Stimulated activated memory B cell treated with anti-CD40 and anti-IgM and Interleukin-4, amounts not matched to agents 10 μg/mL and 1 μg/mL and 100 μg/mL, for 72 hours (primary cell): ENCODE results near the gene DGUOK.

Source experiments
- ATAC-seq: fragments of 150-1000 bp; cut with Tn5 transposase; 2 replicates; pipeline ENCODE4 v1.10.0; 2021
- H3K27ac Mint-ChIP-seq: one replicate; pipeline ENCODE4 v1.8.0; 2022; ENCODE audit warnings: mild to moderate bottlenecking, mixed read lengths
- H3K27me3 Mint-ChIP-seq: one replicate; pipeline ENCODE4 v1.8.0; 2022; ENCODE audit warnings: mixed read lengths
- H3K36me3 Mint-ChIP-seq: one replicate; pipeline ENCODE4 v1.8.0; 2022; ENCODE audit warnings: mixed read lengths
- H3K4me1 Mint-ChIP-seq: one replicate; pipeline ENCODE4 v1.8.0; 2022; ENCODE audit warnings: mixed read lengths
- H3K4me3 Mint-ChIP-seq: one replicate; pipeline ENCODE4 v1.8.0; 2022; ENCODE audit warnings: mild to moderate bottlenecking, moderate library complexity, mixed read lengths
- H3K9me3 Mint-ChIP-seq: one replicate; pipeline ENCODE4 v1.8.0; 2022; ENCODE audit warnings: mixed read lengths

The DGUOK gene

DNA sequence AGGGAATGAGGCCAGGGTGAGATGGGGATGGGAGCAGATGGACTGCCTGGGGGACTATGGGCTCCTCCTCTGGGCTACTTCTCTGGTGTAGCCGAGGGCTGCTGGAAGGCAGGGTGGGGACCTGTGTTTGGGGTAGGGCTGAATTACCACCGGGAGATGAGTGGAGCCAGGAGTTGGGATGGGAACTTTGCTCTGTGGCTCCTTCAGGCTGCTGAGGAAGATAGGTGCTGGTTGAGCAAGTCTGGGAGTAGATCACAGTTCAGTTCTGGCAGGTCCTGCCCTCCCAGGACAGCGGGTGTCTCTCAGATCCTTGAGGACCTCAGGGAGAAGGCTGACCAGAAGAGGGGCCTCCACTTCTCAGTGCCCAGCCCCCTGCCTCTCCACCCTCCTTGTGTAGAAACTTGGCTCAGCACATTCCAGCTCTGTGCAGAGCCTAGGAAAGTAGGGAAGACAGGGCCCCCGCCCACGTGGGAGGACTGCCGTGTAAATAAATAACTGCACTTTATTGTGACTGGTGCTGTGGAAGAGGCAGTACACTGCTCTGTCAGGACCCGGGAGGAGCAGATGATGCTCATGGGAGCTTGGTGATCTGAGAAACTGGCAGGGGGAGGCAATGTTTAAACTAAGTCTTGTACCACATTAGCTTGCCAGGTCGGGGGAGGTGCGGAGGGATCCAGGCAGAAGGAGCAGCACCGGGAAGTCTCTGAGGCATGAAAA is 73.4 kb downstream of the DGUOK start:
- ATAC-seq, result no peak
- Mint-ChIP-seq H3K27ac (peak overlapping the region; percentile 79), H3K36me3 (peaks cover 19% of the 10 kb centered on the region), H3K4me1 (peaks cover 89% of the 10 kb centered on the region), H3K4me3 (no peak overlapping the region), H3K9me3 (no peaks in the 10 kb centered on the region), H3K27me3 (no peaks in the 10 kb centered on the region)

DNA sequence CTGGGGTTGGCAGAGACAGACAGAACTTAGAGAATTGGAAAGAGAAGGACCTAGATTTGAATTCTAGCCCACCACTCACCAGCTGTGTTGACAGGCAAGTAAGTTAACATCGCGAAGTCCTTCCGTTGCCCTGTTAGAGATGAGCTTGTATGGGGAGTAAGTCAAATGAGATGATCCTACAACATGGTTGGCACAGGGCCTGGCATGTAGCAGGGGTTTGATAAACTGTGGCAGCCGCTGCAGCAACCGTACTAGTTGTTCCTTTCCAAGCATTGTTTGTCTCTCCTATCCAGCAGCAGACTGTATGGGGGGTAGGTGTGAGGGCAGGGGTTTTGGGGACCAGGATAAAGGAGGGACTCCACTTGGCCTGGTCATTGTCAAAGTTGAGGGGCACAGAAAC is 74.0 kb downstream of the DGUOK start:
- H3K27me3 Mint-ChIP-seq, result no peaks in the 10 kb centered on the region
- peaks cover 24% of the 10 kb centered on the region for H3K36me3 Mint-ChIP-seq
- no peaks in the 10 kb centered on the region for H3K9me3 Mint-ChIP-seq
- H3K4me3 Mint-ChIP-seq, result no peak overlapping the region
- no peak for ATAC-seq
- H3K4me1 Mint-ChIP-seq, result peaks cover 90% of the 10 kb centered on the region
- H3K27ac Mint-ChIP-seq, result peak overlapping the region; percentile 79

DNA sequence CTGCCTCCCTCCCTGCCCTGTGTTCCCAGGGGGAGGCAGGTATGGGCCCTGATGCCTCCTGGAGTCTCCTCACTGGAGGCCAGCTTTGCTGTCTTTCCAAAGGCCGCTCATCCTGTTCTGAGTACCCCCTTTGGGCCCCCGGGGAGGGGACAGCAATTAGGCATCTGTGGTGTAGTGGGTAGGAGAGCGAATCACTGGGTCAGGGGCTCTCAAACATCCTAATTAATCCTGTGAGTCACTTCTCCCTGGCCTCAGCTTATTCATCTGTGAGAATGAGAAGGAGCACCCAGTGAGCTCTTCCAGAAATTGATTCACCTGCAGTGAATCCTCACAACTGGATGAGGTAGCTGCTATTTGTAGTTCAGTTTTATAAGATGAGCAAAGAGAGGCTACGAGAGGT is 74.4 kb downstream of the DGUOK start:
- Mint-ChIP-seq H3K4me1 (peaks cover 92% of the 10 kb centered on the region), H3K36me3 (peaks cover 24% of the 10 kb centered on the region), H3K9me3 (no peaks in the 10 kb centered on the region), H3K27me3 (no peaks in the 10 kb centered on the region), H3K27ac (peak overlapping the region; percentile 79), H3K4me3 (peak overlapping the region; percentile 79)
- no peak for ATAC-seq

DNA sequence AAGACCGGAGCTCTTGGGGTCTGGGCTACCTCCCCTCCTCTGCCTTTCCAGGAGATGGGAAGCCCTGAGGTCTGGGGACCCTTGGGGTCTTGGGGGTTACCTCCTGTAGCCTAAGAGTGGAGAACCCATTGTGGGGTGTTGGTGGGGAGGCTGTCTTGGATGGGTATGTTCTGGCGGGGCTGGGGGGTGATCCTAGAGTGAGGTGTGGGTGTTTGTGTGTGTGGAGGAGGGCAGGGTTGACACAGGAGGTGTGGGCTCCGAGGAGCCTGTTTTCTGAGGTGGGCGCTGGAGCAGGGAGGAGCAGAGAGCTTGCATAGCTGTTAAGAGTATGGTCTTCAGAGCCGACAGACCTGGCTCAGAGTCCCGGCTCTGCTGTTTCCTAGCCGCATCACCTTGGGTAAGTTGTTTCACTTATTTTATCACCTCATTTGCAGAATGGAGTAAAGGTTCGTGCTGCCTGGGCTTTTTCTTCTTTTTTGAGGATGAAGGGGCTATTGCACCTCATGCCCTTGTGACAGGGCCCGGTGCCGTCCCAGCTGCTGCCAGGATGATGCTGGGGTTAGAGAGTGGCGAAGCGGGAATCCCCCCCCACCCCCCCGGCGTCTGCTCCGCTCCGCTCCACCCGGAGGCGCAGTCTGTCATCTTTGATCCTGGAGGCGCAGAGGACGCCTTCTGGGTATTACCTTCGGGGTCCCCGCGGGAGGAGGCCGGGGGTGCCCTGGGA is 75.3 kb downstream of the DGUOK start:
- Mint-ChIP-seq H3K36me3 (peaks cover 25% of the 10 kb centered on the region), H3K27ac (peak overlapping the region; percentile 79), H3K9me3 (no peaks in the 10 kb centered on the region), H3K4me3 (peak overlapping the region; percentile 79), H3K27me3 (no peaks in the 10 kb centered on the region), H3K4me1 (peaks cover 90% of the 10 kb centered on the region)
- peak; percentile 71 for ATAC-seq

DNA sequence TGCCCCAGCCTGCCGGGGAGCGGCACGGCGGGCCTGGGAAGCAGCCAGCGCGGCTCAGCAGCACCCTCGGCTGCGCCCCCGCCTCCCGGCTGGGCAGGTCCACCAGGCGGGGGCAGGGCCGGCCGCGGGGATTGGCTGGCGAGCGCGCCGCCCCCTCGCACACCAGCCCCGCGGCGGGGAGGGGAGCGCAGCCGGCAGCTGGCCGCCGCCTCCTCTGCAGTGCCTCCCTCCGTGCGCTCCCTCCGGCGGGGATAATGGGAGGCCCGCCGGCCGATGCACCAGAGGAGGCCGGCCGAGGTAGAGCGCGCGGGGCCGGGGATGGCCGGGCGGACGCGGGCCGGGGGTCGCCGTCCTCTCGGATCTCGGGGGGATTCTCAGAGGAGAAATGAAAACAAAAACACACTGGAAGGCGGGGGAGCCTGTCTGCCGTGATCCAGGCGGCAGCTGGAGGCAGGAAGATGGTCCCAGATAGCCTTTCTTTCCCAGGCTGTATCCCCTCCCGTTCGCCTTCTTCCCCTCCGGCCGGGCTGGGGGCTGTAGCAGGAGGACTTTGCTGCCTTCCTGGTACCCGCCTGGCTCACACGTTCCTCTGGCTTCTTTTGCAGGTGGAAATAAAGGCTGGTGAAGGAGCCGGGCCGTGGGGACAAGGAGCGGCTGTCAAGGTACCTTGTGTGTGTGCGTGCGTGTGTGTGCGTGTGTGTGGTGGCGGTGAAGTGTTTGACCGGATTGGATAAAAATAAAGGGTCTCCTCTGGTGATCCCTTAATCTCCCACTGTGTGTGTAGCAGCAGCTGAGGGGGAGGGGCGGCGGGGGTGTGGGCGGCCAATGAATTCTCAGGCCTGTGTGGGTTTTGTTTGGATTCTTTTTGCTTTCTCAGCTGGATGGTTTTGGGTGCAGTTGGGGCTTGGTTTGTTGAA is 76.1 kb downstream of the DGUOK start:
- peak overlapping the region; percentile 17 for H3K27ac Mint-ChIP-seq
- H3K27me3 Mint-ChIP-seq, result no peaks in the 10 kb centered on the region
- H3K4me3 Mint-ChIP-seq, result peak overlapping the region; percentile 79
- H3K4me1 Mint-ChIP-seq, result peaks cover 88% of the 10 kb centered on the region
- H3K9me3 Mint-ChIP-seq, result no peaks in the 10 kb centered on the region
- ATAC-seq, result peak; percentile 96
- peaks cover 28% of the 10 kb centered on the region for H3K36me3 Mint-ChIP-seq

DNA sequence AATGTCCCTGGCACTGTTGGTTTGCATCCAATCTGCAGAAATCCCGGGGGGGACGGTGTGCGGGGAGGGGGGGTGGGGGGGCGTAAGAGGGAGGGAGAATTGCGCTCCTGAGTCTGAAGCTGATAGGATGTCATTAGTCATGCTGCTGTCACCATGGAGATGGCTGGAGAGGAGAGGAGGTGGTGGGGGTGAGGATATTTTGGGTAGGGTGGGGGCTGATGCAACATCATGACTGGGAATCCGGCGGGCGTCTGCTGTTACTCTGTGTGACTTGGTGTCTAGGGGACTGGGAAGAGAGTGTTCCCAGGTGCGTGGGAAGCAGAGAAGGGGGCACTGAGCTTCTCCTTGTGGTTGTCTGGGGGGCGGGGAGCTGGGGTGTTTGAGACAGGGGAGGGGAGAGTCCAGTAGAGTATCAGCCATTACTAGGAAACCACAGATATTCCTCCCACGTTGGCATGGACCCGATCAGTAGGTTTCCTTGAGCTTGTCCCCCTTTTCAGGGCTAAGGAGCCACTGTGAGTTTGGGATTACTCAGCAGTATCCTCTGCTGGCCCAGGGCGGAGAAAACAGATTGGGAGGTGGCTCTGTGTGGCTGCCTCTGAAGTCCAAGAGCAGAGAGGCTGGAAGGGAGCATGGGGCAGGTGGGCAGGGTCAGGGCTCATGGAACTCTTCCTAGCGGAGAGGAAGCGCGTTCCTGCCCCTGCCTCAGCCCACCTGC is 77.0 kb downstream of the DGUOK start:
- no peak for ATAC-seq
- peaks cover 26% of the 10 kb centered on the region for H3K36me3 Mint-ChIP-seq
- peak overlapping the region; percentile 45 for H3K4me3 Mint-ChIP-seq
- H3K27ac Mint-ChIP-seq, result no peak overlapping the region
- H3K9me3 Mint-ChIP-seq, result no peaks in the 10 kb centered on the region
- no peaks in the 10 kb centered on the region for H3K27me3 Mint-ChIP-seq
- peaks cover 85% of the 10 kb centered on the region for H3K4me1 Mint-ChIP-seq

DNA sequence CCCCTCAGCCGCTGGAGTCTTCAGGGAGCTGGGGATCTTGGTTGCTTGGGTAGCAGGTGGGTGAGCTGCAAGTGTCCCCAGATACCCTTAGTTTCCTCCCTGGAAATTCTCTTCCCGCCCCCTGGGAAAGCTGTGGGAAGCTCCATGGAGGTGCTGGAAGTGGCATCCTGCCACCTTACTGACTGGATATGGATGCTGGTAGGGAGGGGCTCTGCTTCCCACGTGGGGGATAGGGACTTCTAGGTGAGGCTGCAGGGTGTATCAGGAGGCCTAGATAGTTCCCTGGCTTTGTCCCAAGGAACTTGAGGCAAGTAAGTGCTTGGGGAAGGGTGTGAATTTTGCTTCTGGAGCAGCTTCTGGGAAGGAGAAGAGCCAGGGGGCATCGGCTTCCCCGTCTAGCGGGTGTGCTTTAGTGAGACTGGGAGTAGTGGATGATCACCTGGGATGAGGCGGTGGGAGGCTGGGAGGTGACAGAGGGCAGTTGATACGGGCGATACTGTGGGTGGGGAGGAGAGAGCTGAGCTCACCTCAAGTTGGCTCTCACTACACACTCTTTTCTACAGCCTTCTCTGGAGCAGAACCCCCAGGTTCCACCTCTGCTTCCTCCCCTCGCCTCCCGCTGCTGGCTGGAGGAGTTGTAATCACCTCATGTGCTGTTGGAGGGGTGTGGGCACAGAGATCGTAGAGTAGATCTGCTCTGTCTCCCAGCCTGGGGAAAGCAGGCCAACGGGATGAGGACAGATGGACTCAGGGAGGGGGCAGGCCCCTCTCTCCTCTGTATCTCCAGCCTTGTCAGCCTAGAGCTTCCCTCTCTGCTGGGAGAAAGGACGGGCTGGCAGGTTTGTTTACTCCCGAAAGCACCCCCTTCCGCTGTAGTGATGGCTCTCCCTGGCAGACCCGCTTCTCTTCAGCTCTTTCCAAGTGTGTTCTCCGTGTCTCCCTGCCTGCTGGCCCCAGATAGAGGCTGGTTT is 77.8 kb downstream of the DGUOK start:
- H3K27me3 Mint-ChIP-seq, result no peaks in the 10 kb centered on the region
- peaks cover 85% of the 10 kb centered on the region for H3K4me1 Mint-ChIP-seq
- peak overlapping the region; percentile 19 for H3K27ac Mint-ChIP-seq
- no peak overlapping the region for H3K4me3 Mint-ChIP-seq
- ATAC-seq, result no peak
- H3K9me3 Mint-ChIP-seq, result no peaks in the 10 kb centered on the region
- H3K36me3 Mint-ChIP-seq, result peaks cover 33% of the 10 kb centered on the region

DNA sequence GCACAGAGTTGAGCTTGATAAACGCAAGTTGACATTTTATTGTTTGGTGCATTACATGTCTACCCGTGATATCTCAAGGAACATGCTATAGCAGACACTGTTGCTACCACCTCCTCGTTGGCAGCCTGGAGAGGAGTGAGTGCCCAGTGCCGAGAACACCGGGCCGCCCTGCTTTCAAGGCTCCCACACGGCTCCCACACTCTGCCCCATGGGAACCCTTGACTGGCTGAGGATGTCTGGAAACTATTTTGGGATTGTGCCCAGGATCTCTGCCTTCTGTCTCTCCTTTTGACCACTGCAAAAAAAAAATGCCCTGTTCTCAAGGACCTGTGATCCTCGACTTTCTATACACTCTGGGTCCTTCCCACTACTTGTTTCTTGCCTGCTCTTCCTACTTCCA is 79.1 kb downstream of the DGUOK start:
- H3K27ac Mint-ChIP-seq, result no peak overlapping the region
- peaks cover 79% of the 10 kb centered on the region for H3K4me1 Mint-ChIP-seq
- no peaks in the 10 kb centered on the region for H3K27me3 Mint-ChIP-seq
- no peak for ATAC-seq
- no peaks in the 10 kb centered on the region for H3K9me3 Mint-ChIP-seq
- peaks cover 46% of the 10 kb centered on the region for H3K36me3 Mint-ChIP-seq
- no peak overlapping the region for H3K4me3 Mint-ChIP-seq

DNA sequence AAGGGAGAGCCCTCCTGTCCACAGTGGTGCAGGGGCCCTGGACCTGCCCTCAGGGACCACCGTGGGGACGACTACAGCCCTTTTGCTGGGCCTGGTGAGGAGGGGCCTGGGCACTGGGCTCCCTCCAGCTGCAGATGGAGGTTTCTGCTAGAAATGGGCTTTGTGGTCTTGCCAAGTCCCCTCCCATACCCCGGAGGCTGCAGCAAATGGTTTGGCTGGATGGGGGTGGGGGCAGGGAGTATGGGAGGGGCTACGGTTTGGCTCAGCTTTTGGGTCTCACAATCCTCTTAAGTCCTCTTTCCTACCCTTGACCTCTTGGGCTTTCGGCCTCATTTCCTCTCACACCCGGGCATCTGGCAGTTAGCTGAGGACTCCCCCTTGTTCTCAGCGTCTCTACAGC is 79.8 kb downstream of the DGUOK start:
- no peak overlapping the region for H3K27ac Mint-ChIP-seq
- peaks cover 73% of the 10 kb centered on the region for H3K4me1 Mint-ChIP-seq
- no peak overlapping the region for H3K4me3 Mint-ChIP-seq
- H3K27me3 Mint-ChIP-seq, result no peaks in the 10 kb centered on the region
- no peaks in the 10 kb centered on the region for H3K9me3 Mint-ChIP-seq
- ATAC-seq, result no peak
- peaks cover 47% of the 10 kb centered on the region for H3K36me3 Mint-ChIP-seq

DNA sequence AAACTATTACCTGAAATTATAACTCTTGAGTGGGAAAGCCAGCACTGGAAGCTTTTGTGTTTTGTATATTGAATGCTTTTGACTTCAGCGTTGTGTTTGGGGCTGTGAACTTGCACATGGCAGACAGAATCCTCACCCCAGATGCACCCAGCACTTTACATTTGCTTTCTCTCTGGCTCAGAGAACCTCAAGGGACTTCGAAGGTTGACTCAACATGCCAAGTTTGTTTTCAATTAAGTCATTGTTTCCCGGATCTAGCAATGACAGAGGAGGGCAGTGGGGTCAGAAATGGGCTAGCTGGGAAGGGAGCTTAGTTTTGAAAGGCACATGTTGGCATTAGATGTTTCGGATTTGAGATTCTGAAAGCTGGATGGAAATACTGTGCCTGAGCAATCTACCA is 80.4 kb downstream of the DGUOK start:
- ATAC-seq, result no peak
- H3K4me3 Mint-ChIP-seq, result no peak overlapping the region
- H3K27me3 Mint-ChIP-seq, result no peaks in the 10 kb centered on the region
- no peak overlapping the region for H3K27ac Mint-ChIP-seq
- H3K4me1 Mint-ChIP-seq, result peaks cover 67% of the 10 kb centered on the region
- H3K9me3 Mint-ChIP-seq, result no peaks in the 10 kb centered on the region
- H3K36me3 Mint-ChIP-seq, result peaks cover 47% of the 10 kb centered on the region

DNA sequence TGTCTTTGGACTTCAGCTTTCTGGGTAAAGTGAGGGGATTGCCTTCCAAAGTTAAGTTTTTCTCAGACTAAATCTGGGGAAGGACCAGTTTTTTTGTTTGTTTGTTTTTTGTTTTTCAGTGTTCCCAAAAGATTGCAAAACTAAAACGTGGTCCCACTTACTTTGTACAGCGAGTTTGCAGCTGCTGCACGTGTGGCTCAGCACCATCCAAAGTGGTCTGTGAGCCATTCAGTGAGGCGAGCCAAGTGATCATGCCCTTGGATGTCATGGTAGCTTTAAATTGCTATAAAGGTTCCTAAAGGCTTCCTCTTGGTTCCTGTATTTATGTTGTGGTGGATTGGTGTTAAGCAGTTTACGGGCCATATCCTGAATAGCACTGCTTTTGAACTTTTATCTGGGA is 81.0 kb downstream of the DGUOK start:
- H3K4me1 Mint-ChIP-seq, result peaks cover 71% of the 10 kb centered on the region
- H3K27me3 Mint-ChIP-seq, result no peaks in the 10 kb centered on the region
- H3K36me3 Mint-ChIP-seq, result peaks cover 52% of the 10 kb centered on the region
- H3K4me3 Mint-ChIP-seq, result no peak overlapping the region
- no peak for ATAC-seq
- H3K27ac Mint-ChIP-seq, result no peak overlapping the region
- no peaks in the 10 kb centered on the region for H3K9me3 Mint-ChIP-seq
